ENCODE data around the gene ELP1.

ELP1 gene

GRCh38 chr9:108882052-108882888 lies 51.7 kb downstream of the ELP1 start:
- DNase-seq (ENCODE audit: low spot score) = no peak

- DNase-seq (ENCODE audit: low spot score) = no peak
Observed at GRCh38 chr9:108880738-108881316, 53.1 kb downstream of the ELP1 start.

- DNase-seq (ENCODE audit: low spot score) = no peak
Observed at GRCh38 chr9:108877524-108877923, 56.4 kb downstream of the ELP1 start.

GRCh38 chr9:108876425-108876824 lies 57.5 kb downstream of the ELP1 start:
- no peak for DNase-seq (ENCODE audit: low spot score)

GRCh38 chr9:108874058-108874788 lies 59.7 kb downstream of the ELP1 start:
- DNase-seq (ENCODE audit: low spot score) = no peak

GRCh38 chr9:108869092-108869725 lies 64.7 kb downstream of the ELP1 start:
- DNase-seq (ENCODE audit: low spot score) = no peak

GRCh38 chr9:108867829-108868228 lies 66.1 kb downstream of the ELP1 start:
- DNase-seq (ENCODE audit: low spot score) = no peak

GRCh38 chr9:108867116-108867515 lies 66.8 kb downstream of the ELP1 start:
- no peak for DNase-seq (ENCODE audit: low spot score)

- no peak for DNase-seq (ENCODE audit: low spot score)
Observed at GRCh38 chr9:108866001-108866420, 67.9 kb downstream of the ELP1 start.

GRCh38 chr9:108865037-108865436 lies 68.9 kb downstream of the ELP1 start:
- no peak for DNase-seq (ENCODE audit: low spot score)

GRCh38 chr9:108864446-108864845 lies 69.5 kb downstream of the ELP1 start:
- DNase-seq (ENCODE audit: low spot score) = no peak

GRCh38 chr9:108863891-108864290 lies 70.0 kb downstream of the ELP1 start:
- DNase-seq (ENCODE audit: low spot score) = no peak

GRCh38 chr9:108861997-108862396 lies 71.9 kb downstream of the ELP1 start, which contains the start of gene ACTL7A:
Gene ACTL7A, plus strand, starts transcription at chr9:108862266. Its CDS starts 57 bp downstream, at chr9:108862323.
- DNase-seq (ENCODE audit: low spot score) = no peak

- no peak for DNase-seq (ENCODE audit: low spot score)
Observed at GRCh38 chr9:108861464-108861863, 72.5 kb downstream of the ELP1 start.

GRCh38 chr9:108860764-108861163 lies 73.2 kb downstream of the ELP1 start:
- DNase-seq (ENCODE audit: low spot score) = no peak

- no peak for DNase-seq (ENCODE audit: low spot score)
Observed at GRCh38 chr9:108860354-108860753, 73.6 kb downstream of the ELP1 start.

GRCh38 chr9:108859459-108860114 lies 74.3 kb downstream of the ELP1 start:
- no peak for DNase-seq (ENCODE audit: low spot score)

- no peak for DNase-seq (ENCODE audit: low spot score)
Observed at GRCh38 chr9:108857572-108857971, 76.4 kb downstream of the ELP1 start.

- no peak for DNase-seq (ENCODE audit: low spot score)
Observed at GRCh38 chr9:108855888-108856287, 78.0 kb downstream of the ELP1 start, which contains the start of gene ACTL7B. Gene ACTL7B, minus strand, starts transcription at chr9:108855986. Its CDS starts 56 bp downstream, at chr9:108855930.

- DNase-seq (ENCODE audit: low spot score) = no peak
Observed at GRCh38 chr9:108855529-108855886, 78.4 kb downstream of the ELP1 start.

GRCh38 chr9:108854641-108855528 lies 79.0 kb downstream of the ELP1 start:
- no peak for DNase-seq (ENCODE audit: low spot score)
